CD14-positive monocyte (primary cell): ENCODE results near the gene RAPH1. TPM values are rescaled to one million over a fixed set of nuclear protein-coding genes. Genes with fewer than 3 reads are reported as not detected.

Experiments
- DNase-seq, 3 donors: peaks; one replicate each; pipeline ENCODE4 v3.0.0-alpha.2; 2011 to 2022
- H2AFZ ChIP-seq: 2 replicates; pipeline ENCODE4 v1.6.0; 2012; ENCODE audit warnings: mild to moderate bottlenecking, low read depth, low read length, inconsistent platforms; ENCODE audit not compliant: insufficient read depth, poor library complexity, severe bottlenecking
- H3K27ac ChIP-seq, 2 donors: 1 replicate in 1 of 2; 2 replicates in 1 of 2; pipeline ENCODE4 v1.5.1; 2012 to 2013; ENCODE audit warnings: low read length in 2 of 2, control low read depth in 1 of 2, inconsistent platforms in 1 of 2, low read depth in 1 of 2, mild to moderate bottlenecking in 1 of 2
- H3K27me3 ChIP-seq, 2 donors: one replicate each; pipeline versions ENCODE4 v1.6.0 to v1.6.1; 2011 to 2013; ENCODE audit warnings: low read length in 2 of 2; ENCODE audit not compliant: control insufficient read depth in 2 of 2, insufficient read depth in 2 of 2
- H3K36me3 ChIP-seq, 2 donors: replicated peaks in 1 of 2; 1 replicate in 1 of 2; 2 replicates in 1 of 2; pipeline versions ENCODE4 v1.5.1 to v1.6.1; 2012 to 2013; ENCODE audit warnings: low read length in 2 of 2, control low read depth in 1 of 2, inconsistent platforms in 1 of 2, mild to moderate bottlenecking in 1 of 2; ENCODE audit not compliant: insufficient read depth in 2 of 2, control insufficient read depth in 1 of 2
- H3K4me1 ChIP-seq, 2 donors: 1 replicate in 1 of 2; 2 replicates in 1 of 2; pipeline versions ENCODE4 v1.5.1 to v1.6.1; 2012 to 2013; ENCODE audit warnings: low read length in 2 of 2, control low read depth in 1 of 2, inconsistent platforms in 1 of 2, mild to moderate bottlenecking in 1 of 2, moderate library complexity in 1 of 2; ENCODE audit not compliant: insufficient read depth in 2 of 2, control insufficient read depth in 1 of 2
- H3K4me2 ChIP-seq: replicated peaks from 2 replicates; pipeline ENCODE3; 2012; ENCODE audit warnings: low read length, moderate library complexity, mild to moderate bottlenecking; ENCODE audit not compliant: poor library complexity, severe bottlenecking; ENCODE audit errors: extremely low read depth
- H3K4me3 ChIP-seq, 3 experiments: fragments of 200-600 bp in 1 of 3; sonication (generic) in 1 of 3; replicated peaks in 1 of 3; 1 replicate in 2 of 3; 2 replicates in 1 of 3; pipeline ENCODE4 v1.5.1; 2011 to 2013; ENCODE audit warnings: low read length in 3 of 3, mild to moderate bottlenecking in 3 of 3, control low read depth in 2 of 3, low read depth in 2 of 3, inconsistent platforms in 1 of 3, moderate library complexity in 1 of 3
- H3K79me2 ChIP-seq: 2 replicates; pipeline ENCODE4 v1.6.0; 2012; ENCODE audit warnings: mild to moderate bottlenecking, control low read depth, inconsistent platforms, low read length, moderate library complexity; ENCODE audit not compliant: insufficient read depth
- H3K9ac ChIP-seq: 2 replicates; pipeline ENCODE4 v1.6.0; 2017; ENCODE audit warnings: low read length, mild to moderate bottlenecking; ENCODE audit not compliant: insufficient read depth, poor library complexity, severe bottlenecking
- H3K9me3 ChIP-seq, 2 donors: replicated peaks in 1 of 2; 1 replicate in 1 of 2; 2 replicates in 1 of 2; pipeline versions ENCODE4 v1.5.1 to v1.6.1; 2012 to 2013; ENCODE audit warnings: low read length in 2 of 2, control low read depth in 1 of 2; ENCODE audit not compliant: control insufficient read depth in 1 of 2, insufficient read depth in 1 of 2
- H4K20me1 ChIP-seq: 2 replicates; pipeline ENCODE4 v1.6.0; 2012; ENCODE audit warnings: mild to moderate bottlenecking, low read length, control low read depth, moderate library complexity; ENCODE audit not compliant: insufficient read depth
- H3K27ac Mint-ChIP-seq, 7 donors: one replicate each; pipeline ENCODE4 v1.8.0; 2020; ENCODE audit warnings: mild to moderate bottlenecking in 7 of 7, mixed read lengths in 7 of 7, moderate library complexity in 6 of 7, inconsistent platforms in 2 of 7
- H3K27me3 Mint-ChIP-seq, 3 donors: one replicate each; pipeline ENCODE4 v1.8.0; 2021 to 2022; ENCODE audit warnings: low read depth in 3 of 3, mild to moderate bottlenecking in 3 of 3, mixed read lengths in 3 of 3, moderate library complexity in 3 of 3, inconsistent platforms in 1 of 3
- H3K36me3 Mint-ChIP-seq, 2 donors: one replicate each; pipeline ENCODE4 v1.8.0; 2020; ENCODE audit warnings: mixed read lengths in 2 of 2, inconsistent platforms in 1 of 2, mild to moderate bottlenecking in 1 of 2
- H3K4me1 Mint-ChIP-seq: one replicate; pipeline ENCODE4 v1.8.0; 2020; ENCODE audit warnings: mild to moderate bottlenecking, mixed read lengths
- H3K4me3 Mint-ChIP-seq, 2 donors: one replicate each; pipeline ENCODE4 v1.8.0; 2020; ENCODE audit warnings: mild to moderate bottlenecking in 2 of 2, mixed read lengths in 2 of 2, moderate library complexity in 1 of 2
- H3K9me3 Mint-ChIP-seq, 7 donors: one replicate each; pipeline ENCODE4 v1.8.0; 2020 to 2022; ENCODE audit warnings: mixed read lengths in 7 of 7, mild to moderate bottlenecking in 6 of 7, moderate library complexity in 6 of 7, inconsistent platforms in 2 of 7
- CTCF ChIP-seq: fragments of 200-600 bp; IDR thresholded peaks from one replicate; pipeline ENCODE4 v1.8.0; 2022; ENCODE audit warnings: antibody characterized with exemption, mild to moderate bottlenecking
- WGBS: methylation state at CpG from one replicate; pipeline ENCODE4 v1.1.5; 2013; ENCODE audit warnings: missing lambda C conversion rate; ENCODE audit not compliant: insufficient coverage; 5-methylcytosine and 5-hydroxymethylcytosine counted together
- intact Hi-C, 2 donors: fragments of 100-400 bp; cut with micrococcal nuclease; formaldehyde crosslinking; loops; one replicate each; pipeline versions ENCODE4 v1.15.0 to v1.15.1; 2023
- polyA plus RNA-seq, 3 donors: library from polyadenylated mRNA; depleted of rRNA in 1 of 3; unstranded in 2 of 3; stranded (reverse) in 1 of 3; fragments of 300-500 nt in 2 of 3; fragments of >200 nt in 1 of 3; fragmentation: Illumina TruSeq in 2 of 3; gene quantifications; 1 replicate in 2 of 3; 2 replicates in 1 of 3; pipeline ENCODE4 v1.2.3, GENCODE V29; 2012 to 2021

The RAPH1 gene
- polyA plus RNA-seq, 3 donors = 3.8 to 5.1 (median 4.5) TPM

GRCh38 chr2:203489531-203489930, 45.6 kb downstream of the RAPH1 start:
- H2AFZ ChIP-seq = no peak overlapping the region
- no peak overlapping the region for H3K27ac Mint-ChIP-seq
- 100% methylated on average over 2 of the region's 6 CpGs for WGBS
- no peaks in the 10 kb centered on the region for H4K20me1 ChIP-seq
- DNase-seq = no peak
- no peaks in the 10 kb centered on the region for H3K9me3 ChIP-seq
- no peaks in the 10 kb centered on the region for H3K27me3 ChIP-seq
- H3K27me3 Mint-ChIP-seq = peaks cover 0 to 4% (median 3%) of the 10 kb centered on the region in 3 donors
- H3K36me3 Mint-ChIP-seq = peaks cover 9 to 21% of the 10 kb centered on the region in 2 donors
- H3K79me2 ChIP-seq = no peaks in the 10 kb centered on the region
- peaks cover 0 to 6% of the 10 kb centered on the region in 2 donors for H3K36me3 ChIP-seq
- intact Hi-C loops = no loop called here
- H3K9me3 Mint-ChIP-seq = peaks cover 0 to 5% (median 0%) of the 10 kb centered on the region in 7 donors
- H3K4me3 Mint-ChIP-seq = no peak overlapping the region
- no peaks in the 10 kb centered on the region for H3K4me1 ChIP-seq
- no peak overlapping the region for H3K9ac ChIP-seq
- no peak for TF ChIP-seq CTCF
- H3K4me1 Mint-ChIP-seq = no peaks in the 10 kb centered on the region
- no peak overlapping the region for H3K27ac ChIP-seq
- H3K4me2 ChIP-seq = no peak overlapping the region
- no peak overlapping the region for H3K4me3 ChIP-seq

- intact Hi-C loops = loop anchor here (5.0 kb wide), 2 partner anchors 333 to 423 kb away; no protein-coding TSS in a partner anchor
- no peak overlapping the region for H2AFZ ChIP-seq
Observed at GRCh38 chr2:203484266-203485112, 50.6 kb downstream of the RAPH1 start.

More at GRCh38 chr2:203484266-203485112, 50.6 kb downstream of the RAPH1 start:
- no peaks in the 10 kb centered on the region for H3K4me1 ChIP-seq
- H3K9ac ChIP-seq = no peak overlapping the region
- Mint-ChIP-seq H3K4me1 (peaks cover 2% of the 10 kb centered on the region), H3K36me3 (peaks cover 0 to 4% of the 10 kb centered on the region in 2 donors), H3K27me3 (peaks cover 0 to 1% (median 1%) of the 10 kb centered on the region in 3 donors), H3K27ac (peak overlapping the region in 1 of 7 donors; percentile 14), H3K9me3 (peaks cover 0 to 2% (median 0%) of the 10 kb centered on the region in 7 donors), H3K4me3 (no peak overlapping the region)
- H3K36me3 ChIP-seq = peaks cover 0 to under 1% of the 10 kb centered on the region in 2 donors
- H3K9me3 ChIP-seq = no peaks in the 10 kb centered on the region
- peak; percentile 82 for TF ChIP-seq CTCF
- no peaks in the 10 kb centered on the region for H3K79me2 ChIP-seq
- 63% methylated on average over 5 of the region's 8 CpGs for WGBS
- no peak overlapping the region for H3K27ac ChIP-seq
- peak; percentile 41 to 68 (median 63) for DNase-seq
- no peaks in the 10 kb centered on the region for H4K20me1 ChIP-seq
- no peak overlapping the region for H3K4me3 ChIP-seq
- no peak overlapping the region for H3K4me2 ChIP-seq
- H3K27me3 ChIP-seq = no peaks in the 10 kb centered on the region
